ENCODE data around the gene OR4D1. TPM values are rescaled to one million over a fixed set of nuclear protein-coding genes. Genes with fewer than 3 reads are reported as not detected.

The OR4D1 gene
- total and polyA plus RNA-seq, 7 donors: 0.07 TPM; not detected in 6

- whole genome bisulfite sequencing, 2 donors: 74 to 80% methylated on average over 4 of the region's 4 CpGs
Measured at GRCh38 chr17:58181796-58182195, 33.6 kb downstream of the OR4D1 start.

GRCh38 chr17:58183514-58183913 lies 35.3 kb downstream of the OR4D1 start:
- no peak for TF ChIP-seq POLR2A (IDR thresholded peaks at IDR 0.05)
- TF ChIP-seq CTCF (IDR thresholded peaks at IDR 0.05): no peak
- no peak for TF ChIP-seq EP300 (IDR thresholded peaks at IDR 0.05)
- no peak for TF ChIP-seq POLR2AphosphoS5 (IDR thresholded peaks at IDR 0.05)
- peaks cover 0 to 9% (median 0%) of the 10 kb centered on the region in 3 donors for H3K27me3 ChIP-seq
- no peak overlapping the region for H3K27ac ChIP-seq
- WGBS, 2 donors: 80 to 81% methylated on average over 4 of the region's 4 CpGs
- intact Hi-C loops (cut with DNase I): no loop called here
- H3K4me3 ChIP-seq: no peak overlapping the region
- no peaks in the 10 kb centered on the region for H3K9me3 ChIP-seq
- no peaks in the 10 kb centered on the region for H3K36me3 ChIP-seq
- DNase-seq: no peak
- no peaks in the 10 kb centered on the region for H3K4me1 ChIP-seq

More at GRCh38 chr17:58181796-58182195, 33.6 kb downstream of the OR4D1 start:
- Histone ChIP-seq H3K27ac (no peak overlapping the region), H3K36me3 (no peaks in the 10 kb centered on the region), H3K9me3 (no peaks in the 10 kb centered on the region), H3K4me1 (no peaks in the 10 kb centered on the region), H3K4me3 (no peak overlapping the region), H3K27me3 (peaks cover 0 to 2% (median 0%) of the 10 kb centered on the region in 3 donors)
- no peak for DNase-seq
- intact Hi-C loops (cut with DNase I): no loop called here
- TF ChIP-seq POLR2A (IDR thresholded peaks at IDR 0.05) (no peak), EP300 (IDR thresholded peaks at IDR 0.05) (no peak), POLR2AphosphoS5 (IDR thresholded peaks at IDR 0.05) (no peak), CTCF (IDR thresholded peaks at IDR 0.05) (no peak)

- no peaks in the 10 kb centered on the region for H3K4me1 ChIP-seq
- peaks cover 0 to 14% (median 0%) of the 10 kb centered on the region in 3 donors for H3K27me3 ChIP-seq
- 64 to 76% methylated on average over 10 of the region's 10 CpGs for WGBS, 2 donors
- H3K36me3 ChIP-seq: no peaks in the 10 kb centered on the region
- no peak for TF ChIP-seq POLR2AphosphoS5 (IDR thresholded peaks at IDR 0.05)
- TF ChIP-seq CTCF (IDR thresholded peaks at IDR 0.05): no peak
- TF ChIP-seq POLR2A (IDR thresholded peaks at IDR 0.05): no peak
- no peak for TF ChIP-seq EP300 (IDR thresholded peaks at IDR 0.05)
- no peak overlapping the region for H3K27ac ChIP-seq
- intact Hi-C loops (cut with DNase I): no loop called here
- H3K4me3 ChIP-seq: no peak overlapping the region
- H3K9me3 ChIP-seq: no peaks in the 10 kb centered on the region
- DNase-seq: no peak
Measured at GRCh38 chr17:58184308-58184985, 36.3 kb downstream of the OR4D1 start.

DNA sequence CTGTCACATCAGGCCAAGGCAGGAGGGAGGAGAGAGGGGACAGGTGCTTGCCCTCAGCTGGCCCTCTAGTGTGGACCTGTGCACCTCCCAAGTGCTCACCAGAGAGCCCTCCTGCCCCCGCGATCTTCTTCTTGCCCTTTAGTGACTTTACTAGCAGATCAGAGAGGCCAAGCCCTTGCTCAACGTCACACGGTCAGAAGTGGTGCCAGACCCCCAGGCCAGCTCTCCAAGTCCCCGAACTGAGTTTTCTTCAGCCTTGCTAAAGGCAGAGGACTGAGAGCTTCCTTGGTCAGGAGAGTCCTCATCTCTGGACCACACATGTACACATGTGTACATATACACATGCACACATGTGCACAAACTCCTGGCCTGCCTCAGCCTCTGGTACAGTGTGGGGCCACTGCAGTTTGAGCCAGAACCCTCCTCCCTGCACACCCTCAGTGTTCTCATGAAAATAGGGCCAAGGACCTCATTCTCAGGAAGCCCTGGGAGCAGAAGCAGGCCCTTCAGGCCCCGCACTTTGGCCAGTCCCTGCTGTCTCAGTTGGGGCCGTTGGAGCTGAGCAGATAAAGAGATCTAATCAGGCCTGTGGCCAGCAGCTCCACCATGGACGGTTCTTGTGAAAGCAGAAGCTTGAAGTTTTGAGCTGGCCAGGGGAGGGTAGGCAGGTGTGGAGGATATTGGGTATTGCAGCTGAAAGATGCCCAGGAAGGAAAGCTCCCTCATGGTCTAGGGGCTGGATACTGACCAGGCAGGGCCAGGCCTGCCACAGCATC lies 37.0 kb downstream of the OR4D1 start:
- Histone ChIP-seq H3K36me3 (no peaks in the 10 kb centered on the region), H3K9me3 (no peaks in the 10 kb centered on the region), H3K4me3 (no peak overlapping the region), H3K4me1 (no peaks in the 10 kb centered on the region), H3K27me3 (peaks cover 0 to 20% (median 0%) of the 10 kb centered on the region in 3 donors), H3K27ac (no peak overlapping the region)
- no peak for DNase-seq
- TF ChIP-seq EP300 (IDR thresholded peaks at IDR 0.05) (no peak), POLR2AphosphoS5 (IDR thresholded peaks at IDR 0.05) (no peak), CTCF (IDR thresholded peaks at IDR 0.05) (no peak), POLR2A (IDR thresholded peaks at IDR 0.05) (no peak)
- WGBS, 2 donors: 78 to 81% methylated on average over 8 of the region's 8 CpGs
- intact Hi-C loops (cut with DNase I): no loop called here

Data from sigmoid colon (tissue), 7 donors.